Caco-2 (cell line): ENCODE results near the gene PNLIP. TPM values are rescaled to one million over a fixed set of nuclear protein-coding genes. Genes with fewer than 3 reads are reported as not detected.

Experiments used
- BruUV-seq: library from RNA; stranded (reverse); fragments of 400-500 nt; replicated peaks from 2 replicates; lab custom pipeline; 2021; lab: Mats Ljungman, UMichigan
- CTCF ChIA-PET: fragments of 300-600 bp; sonication (Branson Sonifier 250); formaldehyde crosslinking; loops from one replicate; lab custom pipeline; 2022; ENCODE audit warnings: antibody characterized with exemption; lab: Charles Lee
- POLR2A ChIA-PET: fragments of 300-600 bp; sonication (Branson Sonifier 250); formaldehyde crosslinking; loops from one replicate; lab custom pipeline; 2022; ENCODE audit warnings: antibody characterized with exemption; lab: Charles Lee
- DNase-seq, 2 experiments: peaks; one replicate each; pipeline versions ENCODE4 v3.0.0 to v3.0.0-alpha.2; 2020 to 2022
- H3K27me3 ChIP-seq: replicated peaks from 2 replicates; pipeline ENCODE4 v1.6.0; 2011; ENCODE audit warnings: low read length; ENCODE audit not compliant: control insufficient read depth, insufficient read depth
- H3K36me3 ChIP-seq: 2 replicates; pipeline ENCODE4 v1.5.1; 2011; ENCODE audit warnings: low read length; ENCODE audit not compliant: control insufficient read depth, insufficient read depth
- H3K4me1 ChIP-seq: fragments of 250-450 bp; sonication (Bioruptor Pico); 2 replicates; pipeline ENCODE4 v1.5.1; 2020; ENCODE audit warnings: mild to moderate bottlenecking
- H3K4me3 ChIP-seq: 2 replicates; pipeline ENCODE4 v1.5.1; 2011; ENCODE audit warnings: low read depth, mild to moderate bottlenecking, control low read depth, low read length
- H3K9me3 ChIP-seq: fragments of 250-450 bp; sonication (Bioruptor Pico); 2 replicates; pipeline ENCODE4 v1.5.1; 2020; ENCODE audit warnings: mild to moderate bottlenecking, moderate library complexity
- H3K27ac Mint-ChIP-seq: one replicate; pipeline ENCODE4 v1.8.0; 2022; ENCODE audit warnings: mixed read lengths; ENCODE audit not compliant: unreplicated experiment
- H3K27me3 Mint-ChIP-seq: one replicate; pipeline ENCODE4 v1.8.0; 2022; ENCODE audit warnings: mixed read lengths; ENCODE audit not compliant: insufficient read depth, unreplicated experiment
- H3K36me3 Mint-ChIP-seq: one replicate; pipeline ENCODE4 v1.8.0; 2022; ENCODE audit warnings: mild to moderate bottlenecking, mixed read lengths; ENCODE audit not compliant: insufficient read depth, unreplicated experiment
- H3K4me1 Mint-ChIP-seq: one replicate; pipeline ENCODE4 v1.8.0; 2022; ENCODE audit warnings: low read depth, mixed read lengths; ENCODE audit not compliant: unreplicated experiment
- H3K4me3 Mint-ChIP-seq: one replicate; pipeline ENCODE4 v1.8.0; 2022; ENCODE audit warnings: mild to moderate bottlenecking, moderate library complexity, mixed read lengths; ENCODE audit not compliant: unreplicated experiment
- H3K9me3 Mint-ChIP-seq: one replicate; pipeline ENCODE4 v1.8.0; 2022; ENCODE audit warnings: mixed read lengths; ENCODE audit not compliant: unreplicated experiment
- intact Hi-C: fragments of 100-400 bp; cut with micrococcal nuclease; formaldehyde crosslinking; loops from one replicate; pipeline ENCODE4 v1.10.0; 2022; ENCODE audit not compliant: unreplicated experiment
- total RNA-seq: library from RNA; stranded (reverse); gene quantifications from 2 replicates; pipeline ENCODE4 v1.2.3, GENCODE V29; 2022
- TF ChIP-seq, protein P1 (sequence below), 2 experiments: fragments of 200-600 bp in 1 of 2; IDR thresholded peaks; 1 replicate in 1 of 2; 2 replicates in 1 of 2; pipeline versions ENCODE4 v1.5.1 to v1.8.0; 2011 to 2022; ENCODE audit warnings: antibody characterized with exemption in 1 of 2, control low read depth in 1 of 2, inconsistent platforms in 1 of 2, low read depth in 1 of 2, low read length in 1 of 2, mild to moderate bottlenecking in 1 of 2, moderate library complexity in 1 of 2; ENCODE audit not compliant: insufficient read depth in 1 of 2, severe bottlenecking in 1 of 2, unreplicated experiment in 1 of 2

The PNLIP gene
- total RNA-seq, 1 experiment from 2014 or later = not detected

DNA sequence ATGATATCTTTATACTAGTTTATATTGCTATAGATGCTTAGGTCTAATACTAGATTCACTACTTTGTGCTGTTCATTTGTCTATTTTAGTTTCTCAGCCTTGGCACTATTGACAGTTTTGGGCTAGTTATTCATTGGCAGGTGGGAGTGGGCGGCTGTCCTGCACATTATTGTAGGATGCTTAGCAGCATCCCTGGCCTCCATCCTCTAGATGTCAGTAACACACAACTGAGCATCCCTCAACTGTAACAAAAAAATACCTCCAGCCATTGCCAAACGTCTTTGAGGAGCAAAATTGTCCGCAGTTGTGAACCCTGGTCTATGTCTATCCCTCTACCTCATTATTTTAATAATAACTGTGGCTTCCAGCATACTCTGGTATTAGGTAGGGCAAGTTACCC is 34.4 kb upstream of the PNLIP start:
- Mint-ChIP-seq H3K4me3 (no peak overlapping the region), H3K36me3 (no peaks in the 10 kb centered on the region)

DNA sequence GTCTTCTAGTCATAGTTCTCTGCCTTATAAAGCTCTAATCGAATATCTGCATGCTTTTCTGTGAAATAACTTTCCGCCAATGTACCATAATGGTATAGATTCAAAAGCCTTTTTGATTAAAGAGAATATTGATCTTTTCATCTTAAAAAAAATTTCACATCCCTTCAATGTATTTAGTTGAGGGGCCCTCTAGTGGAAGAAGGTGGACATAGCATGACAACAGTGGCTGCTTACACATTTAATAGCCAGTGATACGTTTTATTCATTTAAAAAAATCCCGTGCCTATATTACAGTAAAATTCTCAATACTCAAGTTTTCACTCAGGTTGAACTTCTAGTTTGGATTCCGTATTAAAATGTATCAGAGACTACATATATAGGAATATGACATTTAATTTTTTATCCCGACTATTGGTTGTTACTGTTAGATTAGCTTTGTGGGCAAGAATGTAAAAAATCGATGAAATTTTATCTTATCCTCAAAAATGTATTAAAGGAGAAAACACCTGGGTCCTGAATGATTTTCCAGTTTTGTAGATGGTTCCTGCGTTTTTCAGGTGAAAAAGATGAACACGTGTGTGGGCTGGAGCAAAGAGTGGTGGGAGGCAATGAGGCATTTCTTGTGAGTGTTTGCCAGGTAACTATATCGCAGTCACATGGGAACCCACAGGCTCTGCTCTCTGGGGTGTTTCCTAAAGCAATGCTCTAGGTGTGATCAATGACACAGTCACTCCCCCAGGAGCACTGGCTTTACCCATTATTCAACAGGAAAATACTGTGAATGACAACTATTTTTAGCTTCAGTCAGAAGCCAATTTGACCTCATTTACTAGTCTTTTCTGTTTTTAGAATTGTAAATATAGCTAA is 24.1 kb upstream of the PNLIP start:
- H3K9me3 Mint-ChIP-seq = no peaks in the 10 kb centered on the region
- Histone ChIP-seq H3K27me3 (no peaks in the 10 kb centered on the region; the same call in 1 of the 2 replicates), H3K36me3 (no peaks in the 10 kb centered on the region), H3K9me3 (no peaks in the 10 kb centered on the region), H3K4me3 (no peak overlapping the region), H3K4me1 (no peaks in the 10 kb centered on the region)
- H3K27ac Mint-ChIP-seq = no peak overlapping the region
- H3K4me3 Mint-ChIP-seq = no peak overlapping the region
- ChIA-PET CTCF (no interaction called here), POLR2A (no interaction called here)
- intact Hi-C loops = loop anchor here (1.0 kb wide), 2 partner anchors 51 to 77 kb away; no protein-coding TSS in a partner anchor
- no TSS peak for BruUV-seq
- H3K27me3 Mint-ChIP-seq = peaks cover 9% of the 10 kb centered on the region
- no peaks in the 10 kb centered on the region for H3K4me1 Mint-ChIP-seq
- DNase-seq = peak in 1 of 2 experiments; percentile 38
- TF ChIP-seq, protein P1, sequence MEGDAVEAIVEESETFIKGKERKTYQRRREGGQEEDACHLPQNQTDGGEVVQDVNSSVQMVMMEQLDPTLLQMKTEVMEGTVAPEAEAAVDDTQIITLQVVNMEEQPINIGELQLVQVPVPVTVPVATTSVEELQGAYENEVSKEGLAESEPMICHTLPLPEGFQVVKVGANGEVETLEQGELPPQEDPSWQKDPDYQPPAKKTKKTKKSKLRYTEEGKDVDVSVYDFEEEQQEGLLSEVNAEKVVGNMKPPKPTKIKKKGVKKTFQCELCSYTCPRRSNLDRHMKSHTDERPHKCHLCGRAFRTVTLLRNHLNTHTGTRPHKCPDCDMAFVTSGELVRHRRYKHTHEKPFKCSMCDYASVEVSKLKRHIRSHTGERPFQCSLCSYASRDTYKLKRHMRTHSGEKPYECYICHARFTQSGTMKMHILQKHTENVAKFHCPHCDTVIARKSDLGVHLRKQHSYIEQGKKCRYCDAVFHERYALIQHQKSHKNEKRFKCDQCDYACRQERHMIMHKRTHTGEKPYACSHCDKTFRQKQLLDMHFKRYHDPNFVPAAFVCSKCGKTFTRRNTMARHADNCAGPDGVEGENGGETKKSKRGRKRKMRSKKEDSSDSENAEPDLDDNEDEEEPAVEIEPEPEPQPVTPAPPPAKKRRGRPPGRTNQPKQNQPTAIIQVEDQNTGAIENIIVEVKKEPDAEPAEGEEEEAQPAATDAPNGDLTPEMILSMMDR (IDR thresholded peaks at IDR 0.05; ENCODE audit: insufficient read depth in 1 of 2, low read depth in 1 of 2, low read length in 1 of 2, severe bottlenecking in 1 of 2, unreplicated experiment in 1 of 2) = peak; percentile 69 to 73
- H3K36me3 Mint-ChIP-seq = no peaks in the 10 kb centered on the region

More for the DNA sequence above, 34.4 kb upstream of the PNLIP start:
- Mint-ChIP-seq H3K4me1 (no peaks in the 10 kb centered on the region), H3K9me3 (no peaks in the 10 kb centered on the region), H3K27me3 (peaks cover 27% of the 10 kb centered on the region), H3K27ac (no peak overlapping the region)
- no TSS peak for BruUV-seq
- CTCF ChIA-PET = no interaction called here
- intact Hi-C loops = loop anchor here (5.0 kb wide), 1 partner anchor 276 kb away; no protein-coding TSS in a partner anchor
- POLR2A ChIA-PET = no interaction called here
- Histone ChIP-seq H3K36me3 (no peaks in the 10 kb centered on the region), H3K9me3 (no peaks in the 10 kb centered on the region), H3K4me1 (no peaks in the 10 kb centered on the region), H3K4me3 (no peak overlapping the region), H3K27me3 (no peaks in the 10 kb centered on the region)
- TF ChIP-seq, protein P1 (IDR thresholded peaks at IDR 0.05; ENCODE audit: insufficient read depth in 1 of 2, low read depth in 1 of 2, low read length in 1 of 2, severe bottlenecking in 1 of 2, unreplicated experiment in 1 of 2) = no peak
- peak in 1 of 2 experiments; percentile 9 for DNase-seq

- no peak for DNase-seq
- TF ChIP-seq, protein P1 (IDR thresholded peaks at IDR 0.05; ENCODE audit: insufficient read depth in 1 of 2, low read depth in 1 of 2, low read length in 1 of 2, severe bottlenecking in 1 of 2, unreplicated experiment in 1 of 2) = no peak
- ChIA-PET CTCF (no interaction called here), POLR2A (no interaction called here)
- Mint-ChIP-seq H3K27me3 (peaks cover 14% of the 10 kb centered on the region), H3K9me3 (no peaks in the 10 kb centered on the region), H3K36me3 (no peaks in the 10 kb centered on the region), H3K4me3 (no peak overlapping the region), H3K4me1 (no peaks in the 10 kb centered on the region), H3K27ac (no peak overlapping the region)
- H3K9me3 ChIP-seq = no peaks in the 10 kb centered on the region
- H3K4me3 ChIP-seq = no peak overlapping the region
- H3K27me3 ChIP-seq = no peaks in the 10 kb centered on the region; the same call in 1 of the 2 replicates
- no peaks in the 10 kb centered on the region for H3K4me1 ChIP-seq
- intact Hi-C loops = no loop called here
- no TSS peak for BruUV-seq
- H3K36me3 ChIP-seq = no peaks in the 10 kb centered on the region
These were observed 22.8 kb upstream of the PNLIP start for GRCh38 chr10:116522803-116523381.
